Stimulated activated naive CD8-positive, alpha-beta T cell treated with anti-CD3 and anti-CD28 coated beads, Interleukin-15, Interleukin-2, amounts not matched to agents 100 ng/mL and 50 ng/mL, for 24 hours (primary cell): ENCODE measurements around the gene RREB1.
"Not testable (repeated sequence)": the region's sequence is repeated elsewhere in the genome, so short reads cannot be mapped to it uniquely, and the experiment has no call there.

Experiments
- H3K27ac Mint-ChIP-seq: one replicate; pipeline ENCODE4 v1.8.0; 2021; ENCODE audit warnings: mild to moderate bottlenecking, mixed read lengths
- H3K27me3 Mint-ChIP-seq: one replicate; pipeline ENCODE4 v1.8.0; 2021; ENCODE audit warnings: mixed read lengths
- H3K36me3 Mint-ChIP-seq: one replicate; pipeline ENCODE4 v1.8.0; 2021; ENCODE audit warnings: low read depth, mixed read lengths
- H3K4me1 Mint-ChIP-seq: one replicate; pipeline ENCODE4 v1.8.0; 2021; ENCODE audit warnings: low read depth, mixed read lengths
- H3K4me3 Mint-ChIP-seq: one replicate; pipeline ENCODE4 v1.8.0; 2021; ENCODE audit warnings: mild to moderate bottlenecking, mixed read lengths
- H3K9me3 Mint-ChIP-seq: one replicate; pipeline ENCODE4 v1.8.0; 2021; ENCODE audit warnings: mixed read lengths

Gene RREB1

DNA sequence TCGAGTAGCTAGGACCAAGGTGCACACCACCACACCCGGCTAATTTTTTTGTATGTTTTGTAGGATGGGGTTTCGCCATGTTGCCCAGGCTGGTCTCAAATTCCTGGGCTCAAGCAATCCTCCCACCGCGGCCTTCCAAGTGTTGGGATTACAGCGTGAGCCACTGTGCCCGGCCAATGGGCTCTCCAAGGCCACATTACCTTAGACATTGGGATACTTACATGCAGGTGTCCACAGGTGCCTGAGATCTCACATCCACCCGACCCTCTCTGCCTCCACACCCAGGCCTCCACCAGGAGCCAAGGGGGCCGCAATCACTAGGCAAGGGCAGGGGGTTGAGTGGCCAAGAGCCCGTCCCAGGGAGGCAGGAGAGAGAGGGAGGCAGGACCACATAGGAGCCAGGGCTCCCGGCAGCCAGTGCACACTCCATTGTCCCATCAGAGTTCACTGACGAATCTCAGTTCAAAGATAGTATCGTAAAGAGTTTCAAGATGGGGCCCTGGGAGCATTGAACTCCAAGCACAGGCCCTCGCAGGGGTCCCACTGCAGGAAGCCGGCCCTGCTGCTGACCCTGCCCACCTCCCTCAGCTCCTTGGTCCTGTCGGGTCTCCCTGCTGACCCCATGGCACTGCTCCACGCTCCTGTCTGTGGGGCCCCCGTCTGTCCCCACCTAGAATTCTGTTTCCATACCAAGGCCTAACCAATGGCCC, 149.9 kb downstream of the RREB1 start:
- peaks cover 26% of the 10 kb centered on the region for H3K27me3 Mint-ChIP-seq
- H3K9me3 Mint-ChIP-seq = no peaks in the 10 kb centered on the region
- H3K27ac Mint-ChIP-seq = no peak overlapping the region
- H3K36me3 Mint-ChIP-seq = no peaks in the 10 kb centered on the region
- H3K4me1 Mint-ChIP-seq = peaks cover 22% of the 10 kb centered on the region
- no peak overlapping the region for H3K4me3 Mint-ChIP-seq

DNA sequence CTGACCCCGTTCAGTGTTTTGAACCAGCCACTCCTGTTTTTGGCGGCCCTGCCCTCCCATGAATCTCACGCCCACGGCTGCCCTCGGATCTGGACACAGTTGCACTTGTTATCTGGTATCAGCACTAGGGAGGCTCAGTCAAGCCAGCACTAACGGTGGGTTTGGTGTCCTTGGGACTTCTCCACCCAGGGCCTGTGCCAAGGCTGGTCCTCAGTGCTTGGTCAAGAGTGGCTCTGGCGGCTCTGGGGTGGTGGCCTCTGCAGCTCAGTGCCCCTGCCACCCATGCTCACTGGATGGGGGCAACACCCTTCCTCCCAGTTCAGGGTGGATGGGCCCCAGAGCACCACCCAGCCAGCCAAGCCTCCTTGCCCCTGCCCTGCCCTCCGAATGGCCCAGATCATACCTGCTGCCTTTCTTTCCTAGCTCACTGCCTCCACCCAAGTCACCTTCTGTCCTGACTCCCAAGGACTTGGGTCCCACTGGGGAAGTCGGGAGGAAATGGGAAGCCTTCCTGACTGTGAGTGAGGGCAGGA, 150.5 kb downstream of the RREB1 start:
- Mint-ChIP-seq H3K27me3 (peaks cover 26% of the 10 kb centered on the region), H3K9me3 (no peaks in the 10 kb centered on the region)

DNA sequence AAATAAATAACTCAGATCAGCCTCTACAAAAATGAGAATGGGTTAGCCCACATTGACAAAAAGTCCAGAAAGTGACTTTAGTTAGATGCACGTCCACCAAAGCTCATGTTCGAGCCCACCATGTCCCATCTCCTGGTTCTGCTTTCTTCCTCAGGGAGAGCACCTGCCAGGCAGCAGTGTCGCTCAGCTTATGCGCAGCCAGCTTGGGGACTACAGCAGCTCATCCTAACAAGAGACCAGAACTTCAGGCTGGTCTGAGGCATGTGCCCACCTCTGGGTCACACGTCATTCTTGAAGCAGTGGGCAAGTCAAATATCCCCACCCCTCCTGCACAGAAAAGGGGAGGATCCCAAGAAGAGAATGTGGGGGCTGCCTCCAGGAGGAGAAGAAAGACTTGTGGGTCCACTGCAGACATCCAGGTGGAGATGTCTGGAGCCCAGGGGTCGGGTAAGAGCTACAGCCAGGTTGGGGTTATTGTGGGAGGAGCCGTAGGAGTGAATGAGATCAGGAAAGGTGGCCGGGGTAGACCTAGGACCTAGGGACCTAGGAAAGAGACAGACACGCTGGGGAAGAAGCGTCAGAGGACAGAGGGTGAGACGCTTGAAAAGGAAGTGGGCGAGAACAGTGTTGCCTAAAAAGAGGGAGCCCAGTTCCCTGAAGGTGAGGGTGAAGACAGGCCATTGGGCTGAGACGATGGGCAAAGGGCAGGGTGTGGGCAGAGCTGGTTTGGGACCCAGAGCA, 152.7 kb downstream of the RREB1 start:
- H3K4me3 Mint-ChIP-seq = peak overlapping the region; percentile 84
- peaks cover 26% of the 10 kb centered on the region for H3K27me3 Mint-ChIP-seq
- no peaks in the 10 kb centered on the region for H3K9me3 Mint-ChIP-seq
- H3K4me1 Mint-ChIP-seq = peaks cover 22% of the 10 kb centered on the region
- no peak overlapping the region for H3K27ac Mint-ChIP-seq
- H3K36me3 Mint-ChIP-seq = no peaks in the 10 kb centered on the region

More for the DNA sequence above, 150.5 kb downstream of the RREB1 start:
- Mint-ChIP-seq H3K4me1 (peaks cover 22% of the 10 kb centered on the region), H3K36me3 (no peaks in the 10 kb centered on the region), H3K4me3 (no peak overlapping the region), H3K27ac (no peak overlapping the region)

DNA sequence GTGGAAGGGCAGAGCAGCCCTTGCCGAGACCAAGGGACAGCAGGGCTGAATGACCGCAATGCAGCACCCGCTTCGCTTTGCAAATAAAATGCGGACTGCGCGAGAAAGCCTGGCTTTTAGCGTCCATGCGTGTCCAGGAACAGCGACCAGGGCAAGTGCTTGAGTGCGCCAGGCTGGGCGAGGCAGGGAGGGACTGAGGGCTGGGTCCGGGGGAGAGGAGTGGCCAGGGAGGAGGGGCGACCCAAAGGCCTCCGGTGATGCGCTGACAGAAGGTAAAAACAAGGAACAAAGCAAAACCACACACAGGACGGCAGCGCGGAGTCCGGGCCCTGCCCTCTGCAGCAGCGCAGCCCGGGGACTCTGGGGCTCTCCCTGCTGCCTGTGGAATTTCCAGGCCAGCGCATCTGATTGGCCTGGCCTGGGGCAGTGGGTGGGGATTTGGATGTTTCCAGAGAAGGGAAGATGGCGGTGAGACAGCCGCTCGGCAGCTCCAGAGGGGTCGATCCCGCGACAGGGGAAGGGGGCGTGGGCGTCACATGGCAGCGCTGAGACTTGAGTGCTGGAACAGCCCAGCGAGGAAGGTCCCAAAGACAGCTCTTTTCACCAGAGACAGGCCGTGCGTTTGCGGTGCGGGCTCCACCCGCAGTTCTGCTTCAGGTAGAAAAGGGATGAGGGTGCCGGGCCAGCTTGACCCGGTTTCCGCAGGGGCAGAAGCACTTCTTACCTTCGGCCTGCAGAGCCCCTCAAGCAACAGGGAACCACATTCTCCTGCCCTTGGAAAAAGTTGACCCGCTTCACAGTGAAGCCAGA, 153.5 kb downstream of the RREB1 start:
- peaks cover 22% of the 10 kb centered on the region for H3K4me1 Mint-ChIP-seq
- peak overlapping the region; percentile 84 for H3K4me3 Mint-ChIP-seq
- H3K36me3 Mint-ChIP-seq = no peaks in the 10 kb centered on the region
- H3K27me3 Mint-ChIP-seq = peaks cover 26% of the 10 kb centered on the region
- H3K27ac Mint-ChIP-seq = peak overlapping the region; percentile 45
- H3K9me3 Mint-ChIP-seq = no peaks in the 10 kb centered on the region

DNA sequence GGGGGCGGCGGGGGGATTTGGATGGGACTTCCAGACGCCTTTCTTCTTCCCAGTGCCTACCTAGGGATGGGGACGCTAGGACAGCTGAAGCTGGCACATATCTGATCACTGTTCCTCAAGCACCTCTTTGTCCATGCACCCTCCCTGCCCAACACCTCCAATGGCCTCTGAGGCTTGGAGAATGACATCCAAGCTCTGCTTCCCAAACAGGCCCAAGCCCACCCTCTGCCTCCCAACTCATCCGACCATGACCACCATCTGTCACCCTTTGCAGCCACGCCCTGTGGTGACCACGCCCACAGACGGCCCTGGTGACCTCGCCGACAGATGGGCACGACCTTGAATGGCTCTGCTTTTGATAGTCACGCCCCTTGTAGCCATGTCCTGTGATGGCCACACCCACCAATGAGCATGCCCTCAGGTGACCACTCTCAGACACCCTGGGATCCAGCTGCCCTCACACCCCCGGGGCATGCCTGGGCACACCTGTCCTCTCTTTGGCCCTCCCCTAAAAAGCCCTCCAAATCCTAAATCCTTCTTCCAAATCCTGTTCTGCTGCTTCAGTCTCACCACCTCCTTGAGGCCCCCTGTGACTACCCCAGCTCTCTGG, 154.2 kb downstream of the RREB1 start:
- Mint-ChIP-seq H3K9me3 (no peaks in the 10 kb centered on the region), H3K4me1 (peaks cover 22% of the 10 kb centered on the region), H3K27ac (no peak overlapping the region), H3K27me3 (peaks cover 30% of the 10 kb centered on the region), H3K4me3 (peak overlapping the region; percentile 84), H3K36me3 (no peaks in the 10 kb centered on the region)

DNA sequence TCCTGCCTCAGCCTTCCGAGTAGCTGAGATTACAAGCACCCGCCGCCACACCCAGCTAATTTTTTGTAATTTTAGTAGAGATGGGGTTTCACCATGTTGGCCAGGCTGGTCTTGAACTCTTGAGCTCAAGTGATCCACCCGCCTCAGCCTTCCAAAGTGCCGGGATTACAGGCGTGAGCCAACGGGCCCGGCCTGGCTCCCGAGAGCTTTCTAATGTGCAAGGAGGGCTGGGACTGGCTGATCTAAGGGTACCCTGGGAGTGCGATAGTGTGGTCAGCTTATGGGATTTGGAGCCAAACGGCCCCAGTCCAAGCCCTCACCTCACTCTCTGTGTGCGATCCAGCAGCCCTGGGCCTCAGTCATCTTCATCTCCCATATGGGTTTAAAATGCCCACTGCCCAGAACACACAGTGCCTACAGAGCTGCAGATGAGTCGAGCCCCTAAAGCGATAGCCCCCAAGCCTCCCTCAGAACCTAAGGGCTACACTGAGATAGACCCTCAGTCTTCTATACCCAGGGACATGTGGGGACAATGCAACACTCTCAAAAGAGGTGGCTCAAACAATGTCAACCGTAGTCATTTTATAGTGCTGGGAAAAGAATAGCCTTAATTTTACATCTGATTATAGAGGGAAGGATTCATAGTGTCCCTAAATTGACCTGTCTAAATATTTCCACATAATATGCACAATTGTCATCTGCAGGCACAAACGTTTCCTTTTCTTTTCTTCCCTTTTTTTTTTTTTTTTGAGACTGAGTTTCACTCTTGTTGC, 155.2 kb downstream of the RREB1 start:
- Mint-ChIP-seq H3K27me3 (peaks cover 30% of the 10 kb centered on the region), H3K36me3 (no peaks in the 10 kb centered on the region), H3K4me1 (peaks cover 22% of the 10 kb centered on the region), H3K9me3 (no peaks in the 10 kb centered on the region), H3K27ac (no peak overlapping the region), H3K4me3 (no peak overlapping the region)

DNA sequence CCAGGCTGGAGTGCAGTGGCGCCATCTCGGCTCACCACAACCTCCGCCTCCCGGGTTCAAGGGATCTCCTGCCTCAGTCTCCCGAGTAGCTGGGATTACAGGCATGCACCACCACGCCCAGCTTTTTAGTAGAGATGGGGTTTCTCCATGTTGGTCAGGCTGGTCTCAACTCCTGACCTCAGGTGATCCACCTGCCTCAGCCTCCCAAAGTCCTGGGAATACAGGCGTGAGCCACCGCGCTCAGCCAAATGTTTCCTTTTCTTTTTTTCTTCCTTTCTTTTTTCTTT, 155.7 kb downstream of the RREB1 start:
- H3K27ac Mint-ChIP-seq, H3K9me3 Mint-ChIP-seq, H3K4me3 Mint-ChIP-seq, H3K36me3 Mint-ChIP-seq: not testable (repeated sequence)
- Mint-ChIP-seq H3K4me1 (peaks cover 22% of the 10 kb centered on the region), H3K27me3 (peaks cover 30% of the 10 kb centered on the region)

DNA sequence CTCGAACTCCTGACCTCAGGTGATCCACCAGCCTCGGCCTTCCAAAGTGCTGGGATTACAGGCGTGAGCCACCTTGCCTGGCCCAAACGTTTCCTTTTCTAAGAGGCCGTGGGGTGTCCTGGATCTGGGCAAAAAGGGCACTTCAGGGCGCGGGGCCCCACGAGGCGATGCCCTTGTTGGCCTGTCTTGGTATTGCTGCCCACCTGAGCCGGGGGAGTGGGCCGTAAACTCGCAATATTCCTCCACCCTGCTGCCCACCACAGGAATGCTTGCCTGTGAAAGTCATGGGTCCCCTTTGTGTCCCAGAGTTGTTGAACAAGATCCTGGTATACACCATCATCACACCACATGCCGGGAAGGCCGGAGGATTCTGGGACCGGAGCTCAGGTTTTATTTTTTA, 156.3 kb downstream of the RREB1 start:
- Mint-ChIP-seq H3K27me3 (peaks cover 27% of the 10 kb centered on the region), H3K36me3 (no peaks in the 10 kb centered on the region)

DNA sequence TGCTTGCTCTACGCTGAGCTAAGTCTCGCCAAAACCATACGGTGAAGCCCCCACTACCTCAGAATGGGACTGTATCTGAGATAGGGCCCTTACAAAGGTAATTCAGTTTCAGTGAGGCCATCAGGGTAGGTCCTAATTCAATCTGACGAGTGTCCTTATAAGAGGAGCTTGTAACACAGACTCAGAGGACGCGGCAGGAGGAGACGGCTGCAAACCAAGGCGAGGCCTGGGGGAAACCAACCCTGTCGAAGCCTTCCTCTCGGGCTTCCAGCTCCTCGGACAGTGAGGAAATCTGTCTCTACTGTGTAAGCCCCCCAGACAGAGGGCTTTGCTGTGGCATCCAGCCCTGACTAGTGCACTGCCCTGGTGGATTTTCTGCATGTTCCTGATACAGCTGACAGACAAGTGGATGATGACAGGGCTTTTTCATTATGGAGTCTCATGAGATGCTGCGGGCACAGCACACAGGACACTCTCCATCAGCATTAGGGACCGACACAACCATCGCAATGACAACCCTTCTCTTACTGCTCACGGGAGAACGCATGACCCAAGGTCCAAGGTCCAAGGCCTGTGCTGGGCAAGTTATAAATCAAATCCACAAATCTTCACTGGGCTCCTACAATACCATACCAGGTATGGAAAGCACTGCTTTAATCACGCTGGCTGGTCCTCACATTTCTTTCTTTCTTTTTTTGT, 157.1 kb downstream of the RREB1 start:
- Mint-ChIP-seq H3K4me3 (no peak overlapping the region), H3K27me3 (peaks cover 19% of the 10 kb centered on the region), H3K4me1 (peaks cover 22% of the 10 kb centered on the region), H3K27ac (no peak overlapping the region), H3K9me3 (no peaks in the 10 kb centered on the region), H3K36me3 (no peaks in the 10 kb centered on the region)

More for the DNA sequence above, 156.3 kb downstream of the RREB1 start:
- Mint-ChIP-seq H3K27ac (no peak overlapping the region), H3K4me3 (no peak overlapping the region), H3K4me1 (peaks cover 22% of the 10 kb centered on the region), H3K9me3 (no peaks in the 10 kb centered on the region)

DNA sequence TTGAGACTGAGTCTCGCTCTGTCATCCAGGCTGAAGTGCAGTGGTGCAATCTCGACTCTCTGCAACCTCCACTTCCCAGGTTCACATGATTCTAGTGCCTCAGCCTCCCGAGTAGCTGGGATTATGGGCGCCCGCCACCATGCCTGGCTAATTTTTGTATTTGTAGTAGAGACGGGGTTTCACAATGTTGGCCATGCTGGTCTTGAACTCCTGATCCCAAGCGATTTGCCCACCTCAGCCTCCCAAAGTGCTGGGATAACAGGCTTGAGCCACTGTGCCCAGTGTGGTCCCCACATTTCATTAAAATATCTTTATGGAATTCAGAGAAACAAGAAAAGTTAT, 157.6 kb downstream of the RREB1 start:
- H3K4me3 Mint-ChIP-seq = not testable (repeated sequence)
- H3K4me1 Mint-ChIP-seq = peaks cover 20% of the 10 kb centered on the region

DNA sequence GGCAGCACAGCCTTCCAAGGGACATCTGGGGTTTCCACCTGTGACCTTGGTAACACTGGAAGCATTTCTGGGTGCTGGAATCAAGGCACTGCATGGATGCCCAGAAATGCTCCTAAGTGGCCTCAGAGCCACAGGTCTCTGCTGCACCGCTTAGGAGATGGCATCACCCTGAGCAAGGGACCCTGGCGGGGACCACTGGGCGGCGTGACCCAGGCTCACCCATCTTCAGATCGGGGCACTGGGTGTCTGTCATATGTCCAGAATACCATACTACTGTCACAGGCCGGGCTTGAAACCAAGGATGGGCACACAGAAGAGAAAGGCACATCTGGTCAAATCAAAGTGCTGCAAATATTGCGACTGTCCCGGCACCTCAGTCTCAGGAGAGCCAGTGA, 159.3 kb downstream of the RREB1 start:
- Mint-ChIP-seq H3K4me3 (no peak overlapping the region), H3K4me1 (peaks cover 3% of the 10 kb centered on the region), H3K9me3 (no peaks in the 10 kb centered on the region), H3K36me3 (no peaks in the 10 kb centered on the region), H3K27me3 (peaks cover 7% of the 10 kb centered on the region), H3K27ac (no peak overlapping the region)

More for the DNA sequence above, 157.6 kb downstream of the RREB1 start:
- peaks cover 16% of the 10 kb centered on the region for H3K27me3 Mint-ChIP-seq
- H3K36me3 Mint-ChIP-seq, H3K27ac Mint-ChIP-seq, H3K9me3 Mint-ChIP-seq: not testable (repeated sequence)

DNA sequence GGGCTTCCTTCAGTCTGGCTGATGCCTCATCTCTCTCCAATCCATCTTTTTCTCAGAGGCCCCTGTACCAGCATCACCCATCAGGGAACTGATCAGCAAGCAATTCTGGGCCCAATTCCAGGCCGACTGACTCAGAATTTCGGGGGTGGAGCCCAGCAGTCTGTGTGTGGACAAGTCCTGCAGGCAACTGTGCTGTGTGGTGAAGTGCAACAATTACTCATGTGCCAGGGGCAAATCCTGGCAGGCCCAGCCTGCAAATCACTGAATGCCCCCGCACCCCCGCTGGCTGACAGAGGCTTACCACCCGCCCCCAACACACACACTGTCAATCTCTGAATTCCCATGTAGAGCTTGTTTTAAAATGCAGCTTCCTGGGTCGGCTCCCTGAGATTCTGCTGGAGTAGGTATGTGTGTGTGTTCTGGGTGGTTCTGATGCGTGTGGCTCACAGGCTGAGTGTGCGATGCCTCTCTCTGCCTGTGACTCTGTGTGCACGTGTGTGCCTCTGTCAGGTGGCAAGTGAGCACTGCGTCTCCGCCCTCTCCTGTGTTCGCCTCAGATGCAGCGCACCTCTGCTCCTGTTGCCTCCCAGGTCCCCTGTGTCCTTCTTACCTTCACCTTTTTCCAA, 159.8 kb downstream of the RREB1 start:
- Mint-ChIP-seq H3K36me3 (no peaks in the 10 kb centered on the region), H3K27ac (no peak overlapping the region), H3K27me3 (peaks cover 3% of the 10 kb centered on the region), H3K4me1 (no peaks in the 10 kb centered on the region), H3K9me3 (no peaks in the 10 kb centered on the region), H3K4me3 (no peak overlapping the region)

DNA sequence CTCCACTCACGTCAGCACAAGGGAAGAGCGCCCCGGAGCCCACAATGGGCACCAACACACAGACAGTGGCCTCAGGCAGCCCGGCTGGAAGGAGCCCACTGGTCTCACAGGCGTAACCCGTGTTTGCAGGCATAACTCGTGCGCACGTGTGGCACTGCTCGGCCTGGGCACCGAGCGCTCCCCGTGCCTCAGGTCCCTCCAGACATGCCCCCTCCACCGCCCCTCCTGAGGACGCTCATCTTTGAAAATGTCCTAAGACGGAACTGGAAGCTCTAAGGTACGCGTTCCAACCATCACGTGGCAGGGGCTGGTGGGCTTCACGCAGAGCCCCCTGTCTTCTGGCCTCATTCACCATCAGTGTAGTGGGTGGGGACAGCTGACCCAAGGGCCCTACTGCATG, 160.6 kb downstream of the RREB1 start:
- H3K27ac Mint-ChIP-seq = no peak overlapping the region
- no peak overlapping the region for H3K4me3 Mint-ChIP-seq
- peaks cover 3% of the 10 kb centered on the region for H3K27me3 Mint-ChIP-seq
- no peaks in the 10 kb centered on the region for H3K36me3 Mint-ChIP-seq
- H3K4me1 Mint-ChIP-seq = no peaks in the 10 kb centered on the region
- no peaks in the 10 kb centered on the region for H3K9me3 Mint-ChIP-seq
